OCI-M1 (cell line): ENCODE results near the gene HDGFL1.

Experiments
- DNase-seq: peaks from one replicate; lab custom pipeline; 2025; lab: John Stamatoyannopoulos, UW

The HDGFL1 gene

GRCh38 chr6:22590423-22590822, 21.1 kb downstream of the HDGFL1 start:
- no peak for DNase-seq

- no peak for DNase-seq
These were observed 24.5 kb downstream of the HDGFL1 start for GRCh38 chr6:22593895-22594294.

- no peak for DNase-seq
These were observed 26.6 kb downstream of the HDGFL1 start for GRCh38 chr6:22596011-22596410.

GRCh38 chr6:22598339-22598738, 29.0 kb downstream of the HDGFL1 start:
- DNase-seq: no peak

GRCh38 chr6:22600059-22600458, 30.7 kb downstream of the HDGFL1 start:
- no peak for DNase-seq

- peak; percentile 15 for DNase-seq
These were observed 32.6 kb downstream of the HDGFL1 start for GRCh38 chr6:22601984-22602383.

- DNase-seq: no peak
These were observed 36.4 kb downstream of the HDGFL1 start for GRCh38 chr6:22605736-22606135.

GRCh38 chr6:22610127-22610526, 40.8 kb downstream of the HDGFL1 start:
- no peak for DNase-seq

- DNase-seq: peak; percentile 68
These were observed 42.9 kb downstream of the HDGFL1 start for GRCh38 chr6:22612236-22612635.

GRCh38 chr6:22613051-22613450, 43.7 kb downstream of the HDGFL1 start:
- DNase-seq: no peak

GRCh38 chr6:22613695-22614094, 44.3 kb downstream of the HDGFL1 start:
- no peak for DNase-seq

GRCh38 chr6:22614547-22614946, 45.2 kb downstream of the HDGFL1 start:
- DNase-seq: no peak

- DNase-seq: no peak
These were observed 51.7 kb downstream of the HDGFL1 start for GRCh38 chr6:22621028-22621427.
